Adrenal gland (tissue), 12 donors: ENCODE data around the gene FBXO3. TPM values are rescaled to one million over a fixed set of nuclear protein-coding genes. Genes with fewer than 3 reads are reported as not detected.

Experiments used
- DNase-seq, 7 donors: peaks; one replicate each; pipeline ENCODE4 v3.0.0-alpha.2; 2019 to 2020
- H3K27ac ChIP-seq, 5 donors: fragments of 200-600 bp; sonication (generic) in 4 of 5; 1 replicate in 3 of 5; 2 replicates in 2 of 5; pipeline versions ENCODE4 v1.5.1 to v1.8.0; 2016 to 2020; ENCODE audit warnings: mild to moderate bottlenecking in 1 of 5
- H3K27me3 ChIP-seq: fragments of 200-600 bp; 2 replicates; pipeline ENCODE4 v1.8.0; 2021
- H3K36me3 ChIP-seq, 2 donors: fragments of 200-600 bp; replicated peaks in 1 of 2; 1 replicate in 1 of 2; 2 replicates in 1 of 2; pipeline versions ENCODE4 v1.5.1 to v1.8.0; 2018 to 2022
- H3K4me1 ChIP-seq, 2 donors: fragments of 200-600 bp; replicated peaks in 1 of 2; 1 replicate in 1 of 2; 2 replicates in 1 of 2; pipeline versions ENCODE4 v1.5.1 to v1.8.0; 2018 to 2021
- H3K4me3 ChIP-seq, 4 donors: fragments of 200-600 bp; sonication (generic) in 3 of 4; one replicate each; pipeline ENCODE4 v1.5.1; 2016 to 2018
- H3K9me3 ChIP-seq, 3 donors: fragments of 200-600 bp; sonication (generic) in 1 of 3; replicated peaks in 1 of 3; 1 replicate in 2 of 3; 2 replicates in 1 of 3; pipeline versions ENCODE4 v1.5.1 to v1.8.0; 2016 to 2021
- CTCF ChIP-seq, 6 experiments: fragments of 450-650 bp in 4 of 6; fragments of 200-600 bp in 2 of 6; sonication (generic) in 1 of 6; IDR thresholded peaks; 1 replicate in 5 of 6; 2 replicates in 1 of 6; pipeline versions ENCODE4 v1.5.1 to v1.8.0; 2016 to 2021; ENCODE audit warnings: antibody characterized with exemption in 6 of 6, mild to moderate bottlenecking in 2 of 6, moderate library complexity in 1 of 6
- POLR2A ChIP-seq, 2 donors: fragments of 450-650 bp; IDR thresholded peaks; one replicate each; pipeline ENCODE4 v1.6.1; 2017; ENCODE audit warnings: antibody characterized with exemption in 2 of 2, mild to moderate bottlenecking in 2 of 2, moderate library complexity in 1 of 2
- WGBS, 4 donors: extraction: QIAGEN DNeasy Blood & Tissue Kit in 2 of 4; methylation state at CpG; one replicate each; pipeline versions ENCODE4 v1.1.5 to v1.1.7; 2013 to 2017; 5-methylcytosine and 5-hydroxymethylcytosine counted together
- intact Hi-C, 2 donors: fragments of 100-400 bp; cut with DNase I; formaldehyde crosslinking; loops; one replicate each; pipeline versions ENCODE4 v1.14.1 to v1.15.0; 2022 to 2023
- polyA plus RNA-seq, 3 donors: library from polyadenylated mRNA; stranded (reverse); fragments of 200-250 nt in 2 of 3; fragments of 350-450 nt in 1 of 3; fragmentation: Illumina TruSeq in 1 of 3; extraction: RNeasy Lipid Tissue Mini Kit (QIAGEN cat#74804) in 1 of 3; gene quantifications; one replicate each; pipeline ENCODE4 v1.2.3, GENCODE V29; 2013 to 2014
- total RNA-seq, 9 donors: library from RNA; depleted of rRNA in 4 of 9; stranded (reverse); fragments of >200 nt in 4 of 9; fragments of 120-200 nt in 1 of 9; fragmentation: NEBNext Ultra II Directional in 1 of 9; extraction: Animal tissue kit (Norgen Biotek cat#: 25700) in 1 of 9; gene quantifications; one replicate each; pipeline versions ENCODE4 v1.1.0 to v1.2.4, GENCODE V29; 2013 to 2023
- donor health status: healthy with polysubstance abuse.
- donor health status: Bipolar disorder and iron deficiency.
- donor health status: DM: yes; HTN: yes; CAD: no.
- donor health status: DM: no; HTN: no; CAD: no.
- donor health status: DM: no; HTN: no; CAD: no.
- donor health status: DM: yes; HTN: yes; CAD: no.

Gene FBXO3
- total and polyA plus RNA-seq, 12 donors, result 20.7 to 59.2 (median 39.3) TPM

DNA sequence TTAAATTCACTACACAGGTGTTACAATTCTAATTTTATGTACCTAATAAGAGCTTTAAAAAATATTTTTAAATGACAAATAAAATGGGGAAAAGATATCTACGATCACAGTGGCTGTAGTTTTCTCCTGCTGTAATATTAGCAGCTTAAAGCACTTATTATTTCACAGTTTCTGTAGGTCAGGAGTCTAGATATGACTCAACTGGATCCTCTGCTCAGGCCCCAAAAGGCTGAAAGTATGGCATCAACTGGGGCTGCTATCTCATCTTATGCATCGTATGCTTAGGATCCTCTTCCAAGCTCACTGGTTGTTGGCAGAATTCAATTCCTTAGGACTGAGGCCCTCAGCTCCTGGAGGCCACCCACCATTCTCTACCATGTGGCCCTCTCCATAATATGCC is 12.8 kb downstream of the FBXO3 start:
- intact Hi-C loops, result no loop called here
- Histone ChIP-seq H3K4me3 (no peak overlapping the region), H3K9me3 (peaks cover 0 to 7% (median 0%) of the 10 kb centered on the region in 3 donors), H3K27ac (no peak overlapping the region), H3K36me3 (peaks cover 0 to 36% of the 10 kb centered on the region in 2 donors), H3K27me3 (no peaks in the 10 kb centered on the region), H3K4me1 (no peaks in the 10 kb centered on the region)
- no peak for DNase-seq
- TF ChIP-seq CTCF (IDR thresholded peaks at IDR 0.05) (no peak), POLR2A (IDR thresholded peaks at IDR 0.05) (no peak)
- whole genome bisulfite sequencing, 4 donors, result 96 to 98% (median 97%) methylated on average over 2 of the region's 2 CpGs

- Histone ChIP-seq H3K27ac (no peak overlapping the region), H3K27me3 (no peaks in the 10 kb centered on the region), H3K4me1 (no peaks in the 10 kb centered on the region), H3K4me3 (no peak overlapping the region), H3K9me3 (no peaks in the 10 kb centered on the region), H3K36me3 (peaks cover 0 to 58% of the 10 kb centered on the region in 2 donors)
- intact Hi-C loops, result no loop called here
- TF ChIP-seq CTCF (IDR thresholded peaks at IDR 0.05), result no peak
- no peak for TF ChIP-seq POLR2A (IDR thresholded peaks at IDR 0.05)
- 58 to 70% (median 66%) methylated on average over 4 of the region's 4 CpGs for WGBS, 4 donors
- DNase-seq, result no peak
These were observed 20.9 kb downstream of the FBXO3 start for GRCh38 chr11:33753304-33753967.

- H3K27ac ChIP-seq, result no peak overlapping the region
- H3K4me3 ChIP-seq, result no peak overlapping the region
- intact Hi-C loops, result no loop called here
- H3K27me3 ChIP-seq, result no peaks in the 10 kb centered on the region
- peaks cover 0 to 65% of the 10 kb centered on the region in 2 donors for H3K36me3 ChIP-seq
- no peaks in the 10 kb centered on the region for H3K4me1 ChIP-seq
- 82 to 87% (median 86%) methylated on average over 3 of the region's 3 CpGs for WGBS, 4 donors
- no peak for TF ChIP-seq POLR2A (IDR thresholded peaks at IDR 0.05)
- no peak for TF ChIP-seq CTCF (IDR thresholded peaks at IDR 0.05)
- DNase-seq, result no peak
- H3K9me3 ChIP-seq, result no peaks in the 10 kb centered on the region
These were observed 22.4 kb downstream of the FBXO3 start for GRCh38 chr11:33751878-33752277.

DNA sequence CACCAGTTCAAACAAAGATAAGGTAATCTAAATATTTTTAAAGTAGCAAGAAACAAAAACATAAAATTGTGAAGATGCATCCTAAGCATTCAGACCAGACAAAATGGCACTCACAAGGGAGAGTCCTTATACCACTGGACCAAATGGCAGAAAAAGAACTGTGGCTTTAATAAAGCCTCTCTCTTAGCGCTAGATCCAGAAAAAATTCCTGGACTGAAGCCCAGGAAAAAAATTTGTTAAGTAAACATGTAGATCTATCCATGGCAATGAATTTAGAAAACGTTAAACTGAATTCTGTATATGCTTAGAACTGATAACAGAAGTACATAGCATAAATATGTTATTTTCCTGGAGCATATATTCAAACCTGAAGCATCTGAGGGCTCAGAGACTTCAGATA is 26.3 kb downstream of the FBXO3 start:
- H3K27me3 ChIP-seq, result no peaks in the 10 kb centered on the region
- 27 to 43% (median 36%) methylated on average over 2 of the region's 2 CpGs for WGBS, 4 donors
- no peak overlapping the region for H3K4me3 ChIP-seq
- peaks cover 0 to 48% of the 10 kb centered on the region in 2 donors for H3K36me3 ChIP-seq
- H3K9me3 ChIP-seq, result no peaks in the 10 kb centered on the region
- intact Hi-C loops, result loop anchor here in 1 of 2 donors (10.0 kb wide), 1 partner anchor 383 kb away; no protein-coding TSS in a partner anchor
- DNase-seq, result no peak
- H3K27ac ChIP-seq, result no peak overlapping the region
- no peaks in the 10 kb centered on the region for H3K4me1 ChIP-seq
- TF ChIP-seq POLR2A (IDR thresholded peaks at IDR 0.05) (no peak), CTCF (IDR thresholded peaks at IDR 0.05) (no peak)
